ENCODE results near the gene MT1M. TPM values are rescaled to one million over a fixed set of nuclear protein-coding genes. Genes with fewer than 3 reads are reported as not detected.

Gene MT1M
- total and polyA plus RNA-seq, 7 donors = 3.9 to 106 (median 14.8) TPM

- no peak for TF ChIP-seq CTCF (IDR thresholded peaks at IDR 0.05)
- no peak for TF ChIP-seq POLR2AphosphoS5 (IDR thresholded peaks at IDR 0.05)
- no peak for TF ChIP-seq EP300 (IDR thresholded peaks at IDR 0.05)
- no peak for TF ChIP-seq POLR2A (IDR thresholded peaks at IDR 0.05)
- peaks cover 5 to 30% (median 19%) of the 10 kb centered on the region in 3 donors for H3K27me3 ChIP-seq
- intact Hi-C loops (cut with DNase I) = no loop called here
- H3K9me3 ChIP-seq = no peaks in the 10 kb centered on the region
- no peak overlapping the region for H3K27ac ChIP-seq
- peaks cover 0 to 32% (median 30%) of the 10 kb centered on the region in 4 donors for H3K4me1 ChIP-seq
- WGBS, 2 donors = 94 to 95% methylated on average over 3 of the region's 3 CpGs
- DNase-seq = no peak
- H3K4me3 ChIP-seq = no peak overlapping the region
- no peaks in the 10 kb centered on the region for H3K36me3 ChIP-seq
Measured at GRCh38 chr16:56679078-56679730, 46.7 kb downstream of the MT1M start.

- 91 to 92% methylated on average over 6 of the region's 6 CpGs for WGBS, 2 donors
- Histone ChIP-seq H3K27ac (no peak overlapping the region), H3K4me3 (no peak overlapping the region)
Measured at GRCh38 chr16:56679818-56680217, 47.4 kb downstream of the MT1M start.

DNA sequence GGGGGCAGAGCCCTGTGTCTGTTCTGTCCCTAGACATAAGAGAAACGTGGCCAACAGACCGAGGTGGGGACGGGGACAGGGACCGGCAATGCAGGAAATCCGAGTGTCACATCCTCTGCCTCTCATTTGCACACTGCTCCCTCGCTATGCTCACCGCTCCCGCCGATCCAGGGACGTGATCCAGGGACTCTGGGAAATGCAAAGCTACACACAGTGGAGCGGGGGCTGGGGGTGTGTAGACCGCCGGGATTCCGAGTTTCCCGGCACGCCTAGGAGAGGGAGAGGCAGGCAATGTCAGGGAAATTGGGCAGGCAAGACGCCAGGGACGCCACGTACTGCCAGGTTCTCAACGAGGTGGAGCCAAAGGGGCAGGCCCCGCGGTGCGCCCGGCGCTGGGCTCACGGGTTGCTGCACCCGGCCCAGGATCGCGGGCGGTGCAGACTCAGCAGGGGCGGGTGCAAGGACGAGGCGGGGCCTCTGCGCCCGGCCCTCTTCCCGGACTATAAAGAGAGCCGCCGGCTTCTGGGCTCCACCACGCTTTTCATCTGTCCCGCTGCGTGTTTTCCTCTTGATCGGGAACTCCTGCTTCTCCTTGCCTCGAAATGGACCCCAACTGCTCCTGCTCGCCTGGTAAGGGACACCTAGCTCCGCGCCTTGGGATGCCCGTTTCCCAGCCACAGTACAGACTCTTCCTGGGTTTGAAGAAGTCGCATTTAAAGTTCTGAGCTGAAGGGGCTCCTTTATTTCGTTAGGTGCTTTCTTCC lies 49.7 kb downstream of the MT1M start, which contains the start of gene MT1X:
TSS of gene MT1X (plus strand) at position 532 of the 764 bp plus-strand sequence. CDS start at position 603, 71 bp downstream.
- intact Hi-C loops (cut with DNase I) = loop anchor here (1.0 to 2.0 kb wide), 2 partner anchors 57 to 74 kb away; partner anchors contain the start of genes MT1E and MT2A
- peak; percentile 98 for DNase-seq
- H3K27ac ChIP-seq = peak within 1 kb of the TSS; percentile 66 to 83 (median 80)
- H3K9me3 ChIP-seq = no peaks in the 10 kb centered on the region
- H3K27me3 ChIP-seq = peaks cover 0 to 1% (median 0%) of the 10 kb centered on the region in 3 donors
- peak within 1 kb of the TSS; percentile 44 to 66 (median 58) for H3K4me3 ChIP-seq
- WGBS, 2 donors = 0 to 1% methylated on average over 49 of the region's 49 CpGs
- peaks cover 0 to 27% (median 22%) of the 10 kb centered on the region in 4 donors for H3K4me1 ChIP-seq
- TF ChIP-seq EP300 (IDR thresholded peaks at IDR 0.05) = peak in 3 of 4 donors; percentile 67 to 88 (median 88)
- TF ChIP-seq POLR2AphosphoS5 (IDR thresholded peaks at IDR 0.05) = peak in 3 of 4 donors; percentile 97 to 99 (median 97)
- no peak for TF ChIP-seq CTCF (IDR thresholded peaks at IDR 0.05)
- TF ChIP-seq POLR2A (IDR thresholded peaks at IDR 0.05) = peak; percentile 93
- no peaks in the 10 kb centered on the region for H3K36me3 ChIP-seq

More at GRCh38 chr16:56679818-56680217, 47.4 kb downstream of the MT1M start:
- peaks cover 0 to 36% (median 32%) of the 10 kb centered on the region in 4 donors for H3K4me1 ChIP-seq
- DNase-seq = no peak
- no peaks in the 10 kb centered on the region for H3K36me3 ChIP-seq
- no peaks in the 10 kb centered on the region for H3K9me3 ChIP-seq
- H3K27me3 ChIP-seq = peaks cover 5 to 24% (median 19%) of the 10 kb centered on the region in 3 donors
- TF ChIP-seq POLR2A (IDR thresholded peaks at IDR 0.05) = no peak
- no peak for TF ChIP-seq POLR2AphosphoS5 (IDR thresholded peaks at IDR 0.05)
- no peak for TF ChIP-seq CTCF (IDR thresholded peaks at IDR 0.05)
- no peak for TF ChIP-seq EP300 (IDR thresholded peaks at IDR 0.05)
- intact Hi-C loops (cut with DNase I) = no loop called here

GRCh38 chr16:56682703-56683397 lies 50.4 kb downstream of the MT1M start:
- Histone ChIP-seq H3K27me3 (no peaks in the 10 kb centered on the region), H3K4me1 (peaks cover 0 to 27% (median 22%) of the 10 kb centered on the region in 4 donors), H3K9me3 (no peaks in the 10 kb centered on the region), H3K36me3 (no peaks in the 10 kb centered on the region), H3K4me3 (peak overlapping the region; percentile 44 to 66 (median 58)), H3K27ac (peak overlapping the region; percentile 66 to 83 (median 80))
- intact Hi-C loops (cut with DNase I) = loop anchor here (1.0 to 2.0 kb wide), 2 partner anchors 58 to 75 kb away; partner anchors contain the start of genes MT1E and MT2A
- TF ChIP-seq EP300 (IDR thresholded peaks at IDR 0.05) (no peak), POLR2A (IDR thresholded peaks at IDR 0.05) (no peak), CTCF (IDR thresholded peaks at IDR 0.05) (no peak), POLR2AphosphoS5 (IDR thresholded peaks at IDR 0.05) (no peak)
- 7 to 35% methylated on average over 8 of the region's 8 CpGs for WGBS, 2 donors
- DNase-seq = peak; percentile 66
